Measurements from ENCODE around the gene GFRA1.

DNA sequence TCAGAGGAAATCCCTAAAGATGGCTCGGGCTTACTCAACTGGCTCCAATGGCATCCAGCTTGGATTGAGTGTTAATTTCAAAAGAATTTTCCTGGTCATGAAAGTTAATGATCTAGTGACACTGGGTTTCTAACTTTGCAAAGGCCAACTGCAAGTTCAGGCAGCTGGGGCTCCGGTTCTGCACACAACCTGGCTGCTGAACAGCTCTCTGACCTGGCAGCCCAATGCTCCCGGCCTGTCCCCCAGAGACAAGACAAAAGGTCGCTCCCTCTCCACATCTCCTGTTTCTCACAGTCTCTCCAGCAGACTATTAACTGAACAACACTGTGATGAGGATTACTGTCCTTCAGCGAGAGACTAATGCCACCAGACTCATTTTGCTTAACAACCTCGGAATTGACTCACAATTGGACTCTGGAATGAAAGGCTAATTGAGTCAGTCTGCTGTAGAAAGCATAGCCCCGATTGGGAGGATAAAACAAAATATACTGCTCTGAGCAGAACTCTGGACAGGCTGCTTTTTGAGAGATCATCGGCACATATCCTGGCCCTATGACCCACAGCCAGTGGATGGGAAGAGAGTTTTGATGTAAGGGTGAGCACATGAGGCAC is 174.5 kb downstream of the GFRA1 start:
- TF ChIP-seq, protein P1, sequence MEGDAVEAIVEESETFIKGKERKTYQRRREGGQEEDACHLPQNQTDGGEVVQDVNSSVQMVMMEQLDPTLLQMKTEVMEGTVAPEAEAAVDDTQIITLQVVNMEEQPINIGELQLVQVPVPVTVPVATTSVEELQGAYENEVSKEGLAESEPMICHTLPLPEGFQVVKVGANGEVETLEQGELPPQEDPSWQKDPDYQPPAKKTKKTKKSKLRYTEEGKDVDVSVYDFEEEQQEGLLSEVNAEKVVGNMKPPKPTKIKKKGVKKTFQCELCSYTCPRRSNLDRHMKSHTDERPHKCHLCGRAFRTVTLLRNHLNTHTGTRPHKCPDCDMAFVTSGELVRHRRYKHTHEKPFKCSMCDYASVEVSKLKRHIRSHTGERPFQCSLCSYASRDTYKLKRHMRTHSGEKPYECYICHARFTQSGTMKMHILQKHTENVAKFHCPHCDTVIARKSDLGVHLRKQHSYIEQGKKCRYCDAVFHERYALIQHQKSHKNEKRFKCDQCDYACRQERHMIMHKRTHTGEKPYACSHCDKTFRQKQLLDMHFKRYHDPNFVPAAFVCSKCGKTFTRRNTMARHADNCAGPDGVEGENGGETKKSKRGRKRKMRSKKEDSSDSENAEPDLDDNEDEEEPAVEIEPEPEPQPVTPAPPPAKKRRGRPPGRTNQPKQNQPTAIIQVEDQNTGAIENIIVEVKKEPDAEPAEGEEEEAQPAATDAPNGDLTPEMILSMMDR (IDR thresholded peaks at IDR 0.05): no peak
- TF ChIP-seq POLR2A (IDR thresholded peaks at IDR 0.05): no peak
